ENCODE measurements around the gene RNASE13.

RNASE13 gene

DNA sequence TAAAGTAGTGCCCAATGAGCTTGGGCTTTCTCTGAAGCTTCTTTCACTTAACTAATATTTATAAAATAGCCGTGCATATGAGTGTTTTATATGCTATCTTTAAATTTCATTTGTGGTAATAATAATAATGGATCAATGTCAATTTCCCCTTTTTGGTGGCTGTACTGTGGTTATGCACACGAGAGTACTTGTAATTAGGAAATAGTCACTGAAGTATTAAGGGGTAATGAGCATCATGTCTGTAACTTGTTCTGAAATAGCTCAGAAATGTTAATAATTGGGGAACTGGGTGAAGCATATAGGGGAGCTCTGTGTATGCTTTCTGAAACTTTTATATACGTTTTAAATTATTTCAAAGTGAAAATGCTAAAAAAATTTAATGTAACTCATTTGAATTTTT is 16.0 kb upstream of the RNASE13 start:
- no peaks in the 10 kb centered on the region for H3K9me3 ChIP-seq
- H3K27ac ChIP-seq: no peak overlapping the region
- TF ChIP-seq, protein P1, sequence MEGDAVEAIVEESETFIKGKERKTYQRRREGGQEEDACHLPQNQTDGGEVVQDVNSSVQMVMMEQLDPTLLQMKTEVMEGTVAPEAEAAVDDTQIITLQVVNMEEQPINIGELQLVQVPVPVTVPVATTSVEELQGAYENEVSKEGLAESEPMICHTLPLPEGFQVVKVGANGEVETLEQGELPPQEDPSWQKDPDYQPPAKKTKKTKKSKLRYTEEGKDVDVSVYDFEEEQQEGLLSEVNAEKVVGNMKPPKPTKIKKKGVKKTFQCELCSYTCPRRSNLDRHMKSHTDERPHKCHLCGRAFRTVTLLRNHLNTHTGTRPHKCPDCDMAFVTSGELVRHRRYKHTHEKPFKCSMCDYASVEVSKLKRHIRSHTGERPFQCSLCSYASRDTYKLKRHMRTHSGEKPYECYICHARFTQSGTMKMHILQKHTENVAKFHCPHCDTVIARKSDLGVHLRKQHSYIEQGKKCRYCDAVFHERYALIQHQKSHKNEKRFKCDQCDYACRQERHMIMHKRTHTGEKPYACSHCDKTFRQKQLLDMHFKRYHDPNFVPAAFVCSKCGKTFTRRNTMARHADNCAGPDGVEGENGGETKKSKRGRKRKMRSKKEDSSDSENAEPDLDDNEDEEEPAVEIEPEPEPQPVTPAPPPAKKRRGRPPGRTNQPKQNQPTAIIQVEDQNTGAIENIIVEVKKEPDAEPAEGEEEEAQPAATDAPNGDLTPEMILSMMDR (IDR thresholded peaks at IDR 0.05): no peak
- H3K4me1 ChIP-seq (ENCODE audit: control insufficient read depth in 1 of 2, insufficient read depth in 1 of 2, low read depth in 1 of 2, low read length in 1 of 2): no peaks in the 10 kb centered on the region
- no peaks in the 10 kb centered on the region for H3K27me3 ChIP-seq
- H3K36me3 ChIP-seq: no peaks in the 10 kb centered on the region
- H3K4me3 ChIP-seq (ENCODE audit: low read depth in 1 of 2, low read length in 1 of 2): no peak overlapping the region

DNA sequence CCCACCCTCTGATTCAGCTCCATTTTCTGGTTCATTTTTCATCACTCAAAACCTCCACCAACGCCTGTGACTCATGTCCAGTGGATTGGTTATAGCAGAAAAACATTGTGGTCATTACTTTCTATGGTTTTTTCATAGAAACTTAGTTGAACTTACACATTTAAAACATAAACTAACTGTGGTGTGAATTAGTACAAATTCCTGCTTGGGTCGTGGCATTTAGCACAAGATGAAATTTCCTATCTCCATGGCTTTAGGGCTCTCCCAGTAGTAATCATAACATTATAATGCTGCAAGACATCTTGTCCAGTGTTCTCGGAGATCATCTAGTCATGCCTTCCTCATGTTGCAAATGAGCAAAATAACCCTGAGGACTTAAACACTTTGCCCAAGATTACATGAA is 14.7 kb upstream of the RNASE13 start:
- Histone ChIP-seq H3K36me3 (no peaks in the 10 kb centered on the region), H3K27me3 (peaks cover 10% of the 10 kb centered on the region), H3K4me1 (ENCODE audit: control insufficient read depth in 1 of 2, insufficient read depth in 1 of 2, low read depth in 1 of 2, low read length in 1 of 2) (no peaks in the 10 kb centered on the region), H3K4me3 (ENCODE audit: low read depth in 1 of 2, low read length in 1 of 2) (no peak overlapping the region), H3K27ac (no peak overlapping the region), H3K9me3 (no peaks in the 10 kb centered on the region)
- TF ChIP-seq, protein P1 (IDR thresholded peaks at IDR 0.05): no peak

DNA sequence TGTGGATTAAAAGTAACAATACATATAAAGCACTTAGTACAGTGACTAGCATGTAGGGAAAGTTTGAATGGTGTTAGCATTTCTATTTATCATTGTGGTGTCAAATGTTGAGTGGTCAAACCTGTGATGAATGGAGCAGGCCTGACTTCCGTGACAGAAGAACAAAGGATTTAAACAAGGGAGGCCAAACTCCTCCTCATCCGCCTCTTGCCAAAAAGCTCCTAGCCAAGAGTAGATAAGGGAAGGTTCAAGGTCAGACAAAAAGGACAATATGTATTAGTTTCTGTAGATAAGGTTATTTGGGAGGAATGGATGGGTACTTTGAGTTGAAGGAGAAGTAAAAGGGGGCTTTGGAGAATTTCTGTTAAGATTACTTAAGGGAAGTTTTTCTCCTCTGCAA is 14.0 kb upstream of the RNASE13 start:
- no peaks in the 10 kb centered on the region for H3K4me1 ChIP-seq (ENCODE audit: control insufficient read depth in 1 of 2, insufficient read depth in 1 of 2, low read depth in 1 of 2, low read length in 1 of 2)
- no peaks in the 10 kb centered on the region for H3K9me3 ChIP-seq
- H3K36me3 ChIP-seq: no peaks in the 10 kb centered on the region
- TF ChIP-seq, protein P1 (IDR thresholded peaks at IDR 0.05): no peak
- H3K27me3 ChIP-seq: peaks cover 16% of the 10 kb centered on the region
- H3K27ac ChIP-seq: no peak overlapping the region
- H3K4me3 ChIP-seq (ENCODE audit: low read depth in 1 of 2, low read length in 1 of 2): no peak overlapping the region

DNA sequence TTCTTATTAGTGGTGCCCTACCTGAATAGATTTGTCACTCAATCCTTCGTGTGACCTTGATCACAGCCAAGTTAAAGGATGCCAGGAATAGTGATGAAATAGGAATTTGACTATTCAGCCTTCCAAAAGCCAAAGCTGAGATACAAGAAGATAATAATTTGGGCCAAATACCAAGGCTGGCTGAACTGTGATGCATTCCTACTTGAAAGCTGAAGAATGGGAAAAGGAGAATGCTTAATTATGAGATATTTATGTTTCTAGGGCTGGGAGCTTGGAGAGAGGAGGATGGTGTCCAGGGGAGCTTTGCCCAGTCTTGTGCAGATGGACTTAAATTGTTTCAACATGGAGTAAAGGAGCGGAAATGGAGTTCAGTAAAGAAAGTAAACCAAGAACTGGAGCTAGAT is 12.8 kb upstream of the RNASE13 start:
- no peaks in the 10 kb centered on the region for H3K36me3 ChIP-seq
- H3K4me3 ChIP-seq (ENCODE audit: low read depth in 1 of 2, low read length in 1 of 2): no peak overlapping the region
- H3K9me3 ChIP-seq: no peaks in the 10 kb centered on the region
- no peaks in the 10 kb centered on the region for H3K4me1 ChIP-seq (ENCODE audit: control insufficient read depth in 1 of 2, insufficient read depth in 1 of 2, low read depth in 1 of 2, low read length in 1 of 2)
- TF ChIP-seq, protein P1 (IDR thresholded peaks at IDR 0.05): no peak
- H3K27ac ChIP-seq: no peak overlapping the region
- H3K27me3 ChIP-seq: peaks cover 26% of the 10 kb centered on the region

DNA sequence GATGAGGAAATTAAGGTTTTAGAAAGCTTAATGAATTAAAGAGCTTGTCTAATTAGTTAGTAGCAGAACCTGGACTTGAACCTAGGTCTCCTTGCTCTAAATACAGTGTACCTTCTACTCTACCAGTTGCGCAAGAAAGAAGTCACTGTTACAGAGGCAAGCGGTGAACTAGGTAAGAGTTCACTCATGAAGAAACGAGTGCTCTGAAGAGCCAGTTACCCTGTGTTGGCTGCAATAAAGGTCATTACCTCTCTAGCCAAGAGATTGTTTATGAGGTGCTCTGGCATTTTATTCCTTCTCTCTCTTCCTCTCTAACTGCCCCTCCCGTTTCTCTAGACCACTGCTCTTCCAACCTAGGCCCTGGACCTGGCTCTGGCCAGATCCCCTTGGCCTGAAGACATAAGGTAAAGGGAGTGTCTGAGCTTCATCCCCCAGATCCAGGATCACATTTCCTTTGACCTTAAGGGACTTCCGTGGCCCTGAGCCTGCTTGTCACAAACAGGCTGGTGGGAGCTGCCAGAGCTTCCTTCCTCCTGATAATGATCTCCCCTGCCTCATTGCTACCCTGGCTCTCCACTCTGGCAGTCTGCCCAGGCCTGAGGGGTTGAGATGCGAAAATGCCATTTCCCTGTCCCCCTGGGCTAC is 9.5 kb upstream of the RNASE13 start:
- Histone ChIP-seq H3K36me3 (no peaks in the 10 kb centered on the region), H3K27ac (no peak overlapping the region), H3K4me1 (ENCODE audit: control insufficient read depth in 1 of 2, insufficient read depth in 1 of 2, low read depth in 1 of 2, low read length in 1 of 2) (no peaks in the 10 kb centered on the region), H3K4me3 (ENCODE audit: low read depth in 1 of 2, low read length in 1 of 2) (no peak overlapping the region), H3K27me3 (peaks cover 37% of the 10 kb centered on the region), H3K9me3 (no peaks in the 10 kb centered on the region)
- TF ChIP-seq, protein P1 (IDR thresholded peaks at IDR 0.05): no peak
